GM19099 (cell line): ENCODE measurements around the gene GPR107.

Experiments
- POLR2A ChIP-seq: IDR thresholded peaks from 3 replicates; pipeline ENCODE4 v1.6.1; 2011; ENCODE audit warnings: low read depth; ENCODE audit not compliant: insufficient read length; ENCODE audit errors: extremely low read depth

GPR107 gene

DNA sequence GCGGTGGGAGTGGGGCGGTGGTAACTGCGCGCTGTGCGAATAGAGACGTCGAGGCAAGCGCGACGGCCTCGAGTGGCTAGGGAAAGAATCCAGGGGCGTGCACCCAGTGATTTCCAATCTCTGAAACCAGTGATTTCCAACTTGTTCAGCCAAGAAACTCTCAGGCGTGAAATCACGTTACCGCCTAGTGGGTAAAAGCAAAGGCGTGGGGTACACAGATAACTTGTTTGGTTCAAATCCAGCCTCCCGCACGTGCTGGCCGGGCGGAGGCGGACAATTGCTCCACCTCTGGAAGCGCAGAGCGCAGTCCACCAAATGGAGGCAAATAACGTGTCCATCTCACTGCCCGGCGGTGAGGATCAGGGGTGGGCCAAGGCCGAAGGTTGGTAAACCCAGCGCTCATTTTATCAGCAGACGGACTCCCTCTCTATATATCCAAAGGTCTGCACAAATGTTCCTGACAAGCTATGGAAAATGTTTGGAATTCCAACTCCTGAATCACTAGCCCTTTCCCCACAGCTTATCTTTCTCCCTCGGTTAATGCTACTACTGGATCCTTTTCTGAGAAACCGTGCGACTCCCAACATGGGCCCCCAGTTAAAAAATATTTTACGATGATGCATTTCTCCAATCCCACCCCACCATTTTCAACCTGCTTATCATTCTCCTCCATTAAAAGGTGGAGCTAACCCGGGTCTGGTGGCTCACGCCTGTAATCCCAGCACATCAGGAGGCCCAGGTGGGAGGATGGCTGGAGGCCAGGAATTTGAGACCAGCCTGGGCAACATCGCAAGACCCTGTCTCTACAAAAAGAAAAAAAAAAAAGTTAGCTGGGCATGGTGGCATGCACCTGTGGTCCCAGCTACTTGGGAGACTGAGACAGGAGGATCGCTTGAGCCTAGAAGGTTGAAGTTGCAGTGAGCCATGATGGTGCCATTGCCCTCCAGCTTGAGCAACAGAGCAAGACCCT is 9.8 kb upstream of the GPR107 start:
- TF ChIP-seq POLR2A: no peak

DNA sequence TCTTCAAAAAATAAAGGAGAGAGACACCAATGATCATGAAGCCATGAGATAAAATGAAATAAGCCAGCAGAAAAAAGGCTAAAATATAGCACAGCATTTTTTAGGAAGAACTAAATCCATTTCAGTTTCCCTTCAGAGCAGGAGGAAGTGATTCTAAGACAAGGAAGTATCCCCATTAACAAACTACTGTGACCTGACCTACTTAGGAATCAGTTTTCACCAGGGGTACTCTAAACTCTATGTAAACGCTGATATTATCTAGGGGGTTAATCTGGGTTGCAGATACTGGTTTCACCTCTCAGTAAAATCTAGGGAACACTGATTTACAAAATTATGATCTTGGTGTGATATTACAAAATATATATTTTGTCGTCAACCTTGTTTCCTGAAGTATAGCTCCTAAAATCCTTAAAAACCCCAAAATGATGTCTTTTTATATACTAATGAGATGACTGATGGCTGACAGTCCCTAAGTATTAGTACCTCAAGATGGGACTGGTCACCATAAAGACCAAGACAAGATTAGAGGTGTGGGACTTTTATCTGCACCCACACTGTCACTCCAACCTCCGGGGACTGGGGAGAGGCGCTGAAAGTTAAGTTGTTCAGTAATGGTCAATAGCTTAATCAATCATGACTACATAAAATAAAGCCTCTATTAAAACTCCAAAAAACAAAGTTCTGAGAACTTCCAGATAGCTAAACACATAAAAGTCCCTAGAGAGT is 7.8 kb upstream of the GPR107 start:
- no peak for TF ChIP-seq POLR2A

DNA sequence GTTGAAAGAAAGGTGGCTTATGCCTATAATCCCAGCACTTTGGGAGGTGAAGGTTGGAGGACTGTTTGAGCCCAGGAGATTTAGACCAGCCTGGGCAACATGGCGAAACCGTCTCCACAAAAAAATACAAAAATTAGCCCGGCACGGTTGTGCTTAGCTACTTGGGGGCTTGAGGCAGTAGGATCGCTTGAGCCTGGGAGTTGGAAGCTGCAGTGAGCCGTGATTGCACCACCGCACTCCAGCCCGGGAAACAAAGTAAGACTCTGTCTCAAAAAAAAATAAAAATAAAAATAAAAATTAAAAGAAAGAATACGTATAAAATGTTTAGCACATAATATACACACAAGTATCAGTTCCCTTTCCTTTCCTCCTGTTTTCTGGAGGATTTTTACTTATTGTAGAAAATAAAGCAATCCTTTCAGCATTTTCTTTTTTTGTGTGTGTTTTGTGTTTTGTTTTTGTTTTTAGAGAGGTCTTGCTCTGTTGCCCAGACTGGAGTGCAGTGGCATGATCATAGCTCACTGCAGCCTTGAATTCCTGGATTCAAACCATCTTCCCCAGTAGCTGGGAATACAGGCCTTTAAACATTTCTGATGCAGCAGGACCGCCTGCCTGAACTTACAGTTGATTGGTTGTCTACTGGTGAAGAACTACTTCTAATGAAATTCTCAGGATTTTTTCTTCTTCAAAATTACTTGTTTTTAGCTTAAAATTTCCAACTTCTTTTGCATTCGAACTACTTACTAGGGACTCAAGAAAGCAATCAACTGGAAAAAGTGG is 4.1 kb upstream of the GPR107 start:
- TF ChIP-seq POLR2A: no peak

DNA sequence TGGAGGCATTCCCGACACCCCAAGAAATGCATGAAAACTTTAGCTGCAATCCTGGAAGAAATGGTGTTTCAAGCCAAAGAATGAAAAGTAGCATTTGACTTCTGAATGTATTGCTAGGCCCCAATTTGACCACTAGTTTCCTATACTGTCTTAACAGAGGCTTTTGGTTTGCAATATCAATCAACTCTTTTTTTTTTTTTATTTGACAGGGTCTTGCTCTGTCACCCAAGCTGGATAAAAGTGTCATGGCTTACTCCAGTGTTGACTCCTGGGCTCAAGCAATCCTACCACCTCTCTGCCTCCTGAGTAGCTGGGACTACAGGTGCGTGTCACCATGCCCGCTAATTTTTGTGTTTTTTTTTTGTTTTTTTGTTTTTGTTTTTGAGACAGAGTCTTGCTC is 3.2 kb upstream of the GPR107 start:
- TF ChIP-seq POLR2A: no peak

- TF ChIP-seq POLR2A: no peak
Measured at GRCh38 chr9:130051855-130052254, 1.9 kb upstream of the GPR107 start.

GRCh38 chr9:130053109-130053503 is 600 bp upstream of the GPR107 start:
- TF ChIP-seq POLR2A: no peak

GRCh38 chr9:130054325-130054786 is 650 bp downstream of the GPR107 start:
- no peak for TF ChIP-seq POLR2A

- no peak for TF ChIP-seq POLR2A
Measured at GRCh38 chr9:130054820-130055219, 1.1 kb downstream of the GPR107 start.

DNA sequence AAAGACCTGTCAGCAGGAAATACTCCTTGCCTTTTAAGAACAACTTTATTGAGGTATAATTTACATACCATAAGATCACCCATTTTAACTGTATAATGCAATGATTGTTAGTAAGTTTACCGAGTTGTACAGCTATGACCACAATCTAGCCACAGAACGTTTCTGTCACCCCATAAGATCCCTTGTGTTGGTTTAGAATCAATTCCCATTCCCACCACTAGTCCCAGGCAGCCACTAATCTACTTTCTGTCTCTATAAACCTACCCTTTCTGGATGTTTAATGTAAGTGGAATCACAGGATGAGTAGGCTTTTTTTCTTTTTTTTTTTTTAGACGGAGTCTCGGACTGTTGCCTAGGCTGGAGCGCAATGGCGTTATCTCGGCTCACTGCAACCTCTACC is 4.4 kb downstream of the GPR107 start:
- TF ChIP-seq POLR2A: no peak

- TF ChIP-seq POLR2A: no peak
Measured at GRCh38 chr9:130058887-130059286, 5.2 kb downstream of the GPR107 start.

- no peak for TF ChIP-seq POLR2A
Measured at GRCh38 chr9:130060296-130060695, 6.6 kb downstream of the GPR107 start.

DNA sequence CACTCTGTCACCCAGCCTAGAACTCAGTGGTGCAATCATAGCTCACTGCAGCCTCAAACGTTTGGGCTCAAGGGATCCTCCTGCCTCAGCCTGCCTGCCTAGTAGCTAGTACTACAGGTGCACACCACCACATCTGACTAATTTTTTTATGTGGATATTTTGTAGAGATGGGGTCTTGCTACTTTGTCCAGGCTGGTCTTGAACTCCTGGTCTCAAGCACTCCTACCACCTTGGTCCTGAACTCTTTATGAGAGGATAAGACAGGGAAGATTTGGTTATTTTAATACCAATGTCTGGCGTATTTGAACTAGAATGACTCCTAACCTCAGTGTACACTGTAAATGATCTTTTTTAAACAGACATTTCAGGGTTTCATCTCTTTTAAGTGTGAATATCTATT is 9.0 kb downstream of the GPR107 start:
- TF ChIP-seq POLR2A: no peak

DNA sequence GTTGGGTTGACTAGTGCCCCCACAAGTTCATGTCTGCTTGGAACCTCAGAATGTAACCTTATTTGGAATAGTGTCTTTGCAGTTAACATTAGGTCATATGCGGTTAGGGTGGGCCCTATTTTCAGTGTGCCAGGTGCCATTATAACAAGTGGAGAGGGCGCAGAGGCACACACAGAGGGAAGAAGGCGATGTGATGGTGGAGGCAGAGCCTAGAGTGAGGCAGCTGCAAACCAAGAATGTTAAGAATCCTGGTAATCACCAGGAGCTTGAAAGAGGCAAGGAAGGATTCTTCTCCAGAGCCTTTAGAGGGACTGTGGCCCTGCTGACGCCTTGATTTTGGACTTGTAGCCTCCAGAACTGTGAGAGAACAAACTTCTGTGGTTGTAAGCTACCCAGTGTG is 10.9 kb downstream of the GPR107 start:
- TF ChIP-seq POLR2A: no peak

DNA sequence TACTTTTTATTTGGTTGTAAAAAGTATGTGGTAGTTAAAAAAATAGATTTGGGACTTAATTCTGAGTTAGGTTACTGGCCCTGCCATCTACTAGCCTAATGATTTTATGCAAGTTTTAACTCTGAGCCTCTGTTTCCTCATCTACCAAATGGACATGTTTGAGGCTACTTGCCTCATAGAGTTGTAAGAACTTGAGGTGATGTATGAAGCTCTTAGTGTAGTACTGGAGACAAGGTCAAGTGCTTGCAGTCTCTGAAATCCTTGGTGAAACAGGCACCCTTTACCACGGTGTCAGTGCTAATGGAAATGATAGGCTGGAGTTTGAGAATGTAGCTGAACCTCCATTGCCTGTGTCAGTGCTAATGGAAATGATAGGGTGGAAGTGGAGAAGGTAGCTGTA is 15.3 kb downstream of the GPR107 start:
- no peak for TF ChIP-seq POLR2A
